ENCODE measurements around the gene RPS3.

Gene RPS3

DNA sequence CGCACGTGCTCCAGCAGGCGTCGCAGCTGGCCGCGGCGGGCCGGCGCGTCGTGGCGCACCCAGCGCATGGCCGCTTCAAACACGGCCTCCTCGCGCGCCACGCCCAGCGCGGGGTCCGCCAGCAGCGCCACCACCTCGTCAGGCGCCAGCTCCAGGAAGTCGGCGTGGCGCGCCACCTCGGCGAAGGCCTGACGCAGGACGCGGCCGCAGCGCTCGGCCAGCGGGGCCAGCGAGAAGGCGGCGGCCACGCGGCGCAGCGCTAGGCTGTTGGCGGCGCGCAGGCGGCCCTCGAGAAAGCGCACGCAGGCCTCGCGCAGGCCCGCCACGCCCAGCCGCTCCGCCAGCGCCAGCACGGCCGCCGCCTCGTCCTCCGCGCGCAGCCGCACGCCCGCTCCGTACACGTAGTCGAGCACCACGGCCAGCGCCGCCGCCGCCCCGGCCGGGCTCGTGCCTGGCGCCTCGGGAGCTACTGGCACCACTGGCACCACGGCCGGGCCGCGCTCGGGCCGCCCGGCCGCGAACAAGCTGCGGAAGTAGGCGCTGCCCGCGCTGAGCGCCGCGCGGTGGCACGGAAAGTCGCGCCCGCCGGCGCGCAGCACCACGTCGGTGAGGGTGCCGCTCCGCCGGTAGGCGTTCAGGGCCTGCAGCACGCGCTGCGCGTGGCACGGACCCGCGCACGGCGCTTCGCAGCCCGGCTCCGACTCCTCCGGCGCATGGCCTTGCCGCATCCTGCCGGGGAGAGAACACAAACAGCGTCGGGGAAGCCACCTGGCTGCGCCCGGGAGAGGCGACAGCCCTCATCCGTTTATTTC lies 30.8 kb downstream of the RPS3 start:
- H3K4me3 Mint-ChIP-seq: peak overlapping the region; percentile 97
- H3K4me1 Mint-ChIP-seq: peaks cover 20% of the 10 kb centered on the region
- peaks cover 32% of the 10 kb centered on the region for H3K27me3 Mint-ChIP-seq
- peak overlapping the region; percentile 51 for H3K27ac Mint-ChIP-seq
- ATAC-seq (ENCODE audit: low read depth) (peak; percentile 67), DNase-seq (ENCODE audit: low spot score in 2 of 2) (peak; percentile 40 to 60)
- peaks cover 8% of the 10 kb centered on the region for H3K36me3 Mint-ChIP-seq
- H3K9me3 Mint-ChIP-seq: no peaks in the 10 kb centered on the region

- H3K4me3 Mint-ChIP-seq: peak overlapping the region; percentile 97
- H3K27ac Mint-ChIP-seq: peak overlapping the region; percentile 51
- DNase-seq (ENCODE audit: low spot score in 2 of 2) (no peak), ATAC-seq (ENCODE audit: low read depth) (peak; percentile 23)
- H3K4me1 Mint-ChIP-seq: peaks cover 20% of the 10 kb centered on the region
- H3K27me3 Mint-ChIP-seq: peaks cover 32% of the 10 kb centered on the region
- H3K9me3 Mint-ChIP-seq: no peaks in the 10 kb centered on the region
- H3K36me3 Mint-ChIP-seq: peaks cover 8% of the 10 kb centered on the region
These were observed 31.6 kb downstream of the RPS3 start for GRCh38 chr11:75430714-75431532.

DNA sequence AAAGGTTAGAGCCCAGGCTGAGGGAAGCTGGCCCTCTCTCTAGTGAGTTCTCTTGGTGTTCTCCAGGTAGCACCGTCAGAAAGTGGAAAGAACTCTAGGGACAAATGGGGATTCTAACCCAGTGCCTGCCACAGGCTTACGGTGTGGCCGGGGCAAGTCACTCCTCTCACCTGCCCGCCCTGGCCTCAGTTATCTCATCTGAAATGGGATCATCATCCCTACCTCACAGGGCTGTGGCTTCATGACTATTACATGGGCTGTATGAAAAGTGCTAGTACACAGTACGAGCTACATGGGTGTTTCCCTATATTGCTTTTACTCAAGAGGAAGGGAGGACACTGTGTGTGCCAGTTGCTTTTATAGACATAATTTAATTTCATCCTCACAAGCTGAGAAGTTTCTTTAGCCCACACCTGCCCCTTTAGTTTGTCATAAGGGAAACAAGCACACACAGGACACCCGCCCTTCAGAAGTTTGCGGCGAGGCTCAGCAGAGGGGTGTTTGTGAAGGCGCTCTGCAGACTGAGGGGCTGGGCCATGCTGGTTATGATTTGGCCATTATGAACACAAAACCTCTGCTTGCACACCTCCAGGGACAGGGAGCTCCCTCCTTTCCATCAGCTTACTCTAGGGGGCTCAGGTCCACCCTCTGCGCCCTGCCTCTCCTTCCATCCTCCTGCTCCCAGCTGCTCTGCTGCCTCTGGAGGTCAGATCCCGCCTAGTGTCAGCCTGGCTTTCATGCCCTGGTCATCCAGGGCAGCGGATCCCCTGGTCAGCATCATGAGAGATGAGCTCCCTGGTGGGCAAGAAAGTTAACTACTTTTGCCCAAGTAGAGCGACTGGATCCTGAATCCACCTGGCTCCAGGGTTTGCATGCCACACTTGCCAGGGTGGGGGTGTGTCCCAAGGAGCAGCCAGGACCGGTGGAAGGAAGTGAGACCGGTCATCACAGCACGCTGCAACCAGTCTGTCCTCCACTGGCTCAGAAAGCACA lies 32.5 kb downstream of the RPS3 start:
- no peak for ATAC-seq (ENCODE audit: low read depth)
- Mint-ChIP-seq H3K27ac (no peak overlapping the region), H3K4me3 (peak overlapping the region; percentile 55), H3K27me3 (peaks cover 32% of the 10 kb centered on the region), H3K9me3 (no peaks in the 10 kb centered on the region), H3K4me1 (peaks cover 20% of the 10 kb centered on the region), H3K36me3 (peaks cover 12% of the 10 kb centered on the region)
- no peak for DNase-seq (ENCODE audit: low spot score in 2 of 2)

DNA sequence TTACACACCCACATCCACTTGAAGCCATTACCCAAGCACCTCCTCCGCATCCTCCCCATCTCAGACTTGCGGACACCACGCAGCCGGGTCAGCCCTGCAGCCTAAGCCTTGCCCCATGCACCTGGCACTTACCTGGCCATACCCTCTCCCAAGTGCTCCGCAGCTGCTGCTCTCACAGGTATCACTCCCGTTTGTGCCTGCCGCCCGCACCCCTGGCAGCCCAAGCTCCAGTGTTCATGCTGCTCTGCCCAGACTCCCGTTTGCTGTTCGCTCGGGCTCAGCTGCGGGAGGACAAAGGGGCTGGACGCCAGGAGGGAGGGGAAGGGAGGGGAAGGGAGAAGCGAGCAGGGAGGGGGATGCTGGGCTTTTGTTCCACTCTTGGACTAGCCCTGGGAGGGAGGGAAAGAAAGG lies 33.6 kb downstream of the RPS3 start, which contains the start of gene KLHL35:
KLHL35 (minus strand) TSS at position 293 of the 411 bp plus-strand sequence. CDS start 2,574 bp downstream, outside the sequence.
- Mint-ChIP-seq H3K4me1 (peaks cover 18% of the 10 kb centered on the region), H3K4me3 (no peak within 1 kb of the TSS), H3K9me3 (no peaks in the 10 kb centered on the region), H3K27ac (no peak within 1 kb of the TSS), H3K36me3 (peaks cover 14% of the 10 kb centered on the region), H3K27me3 (peaks cover 29% of the 10 kb centered on the region)
- DNase-seq (ENCODE audit: low spot score in 2 of 2) (no peak), ATAC-seq (ENCODE audit: low read depth) (no peak)

DNA sequence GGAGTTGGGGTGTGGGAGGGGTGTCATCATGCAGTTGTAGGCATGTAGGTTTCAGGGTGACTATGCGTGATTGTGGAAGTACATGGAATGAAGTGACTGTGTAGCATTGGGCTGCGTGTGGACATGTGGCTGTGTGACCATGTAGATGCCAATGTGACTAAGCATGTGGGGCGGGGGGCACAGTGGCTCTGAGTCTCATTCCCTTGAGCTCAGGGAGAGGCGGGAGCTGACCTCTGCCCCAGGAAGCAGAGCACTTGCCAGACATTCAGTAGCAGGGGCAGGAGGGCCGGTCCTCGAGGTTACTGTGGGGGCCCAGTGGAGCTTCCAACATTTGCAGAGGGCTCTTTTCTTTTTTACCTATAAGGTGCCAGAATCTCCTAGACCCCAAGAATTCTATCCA lies 34.1 kb downstream of the RPS3 start:
- Mint-ChIP-seq H3K36me3 (peaks cover 17% of the 10 kb centered on the region), H3K4me1 (peaks cover 16% of the 10 kb centered on the region), H3K27ac (no peak overlapping the region), H3K27me3 (peaks cover 26% of the 10 kb centered on the region), H3K4me3 (no peak overlapping the region), H3K9me3 (no peaks in the 10 kb centered on the region)
- ATAC-seq (ENCODE audit: low read depth) (no peak), DNase-seq (ENCODE audit: low spot score in 2 of 2) (no peak)

DNA sequence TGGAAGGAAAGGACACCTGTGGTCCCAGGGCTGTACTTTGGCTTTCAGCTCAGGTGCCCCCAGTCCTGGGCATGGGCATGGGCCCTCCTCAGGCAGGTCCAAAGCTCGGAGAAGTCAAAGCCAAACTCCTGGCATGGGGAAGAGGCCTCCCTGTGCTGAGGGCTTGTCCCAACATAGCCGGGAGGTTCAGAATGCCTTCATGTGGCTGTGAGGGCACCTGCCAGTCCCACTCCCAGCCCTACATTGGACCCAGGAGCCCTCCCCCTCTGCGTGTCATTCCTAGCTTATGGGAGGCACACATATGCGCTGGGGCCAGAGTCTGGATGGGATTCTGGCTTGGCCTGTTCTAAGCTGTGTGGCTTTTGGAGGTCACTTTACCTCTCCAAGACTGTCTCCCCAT lies 34.7 kb downstream of the RPS3 start:
- Mint-ChIP-seq H3K4me1 (peaks cover 16% of the 10 kb centered on the region), H3K27ac (no peak overlapping the region), H3K4me3 (no peak overlapping the region), H3K36me3 (peaks cover 24% of the 10 kb centered on the region), H3K9me3 (no peaks in the 10 kb centered on the region), H3K27me3 (peaks cover 24% of the 10 kb centered on the region)
- no peak for ATAC-seq (ENCODE audit: low read depth)
- no peak for DNase-seq (ENCODE audit: low spot score in 2 of 2)

DNA sequence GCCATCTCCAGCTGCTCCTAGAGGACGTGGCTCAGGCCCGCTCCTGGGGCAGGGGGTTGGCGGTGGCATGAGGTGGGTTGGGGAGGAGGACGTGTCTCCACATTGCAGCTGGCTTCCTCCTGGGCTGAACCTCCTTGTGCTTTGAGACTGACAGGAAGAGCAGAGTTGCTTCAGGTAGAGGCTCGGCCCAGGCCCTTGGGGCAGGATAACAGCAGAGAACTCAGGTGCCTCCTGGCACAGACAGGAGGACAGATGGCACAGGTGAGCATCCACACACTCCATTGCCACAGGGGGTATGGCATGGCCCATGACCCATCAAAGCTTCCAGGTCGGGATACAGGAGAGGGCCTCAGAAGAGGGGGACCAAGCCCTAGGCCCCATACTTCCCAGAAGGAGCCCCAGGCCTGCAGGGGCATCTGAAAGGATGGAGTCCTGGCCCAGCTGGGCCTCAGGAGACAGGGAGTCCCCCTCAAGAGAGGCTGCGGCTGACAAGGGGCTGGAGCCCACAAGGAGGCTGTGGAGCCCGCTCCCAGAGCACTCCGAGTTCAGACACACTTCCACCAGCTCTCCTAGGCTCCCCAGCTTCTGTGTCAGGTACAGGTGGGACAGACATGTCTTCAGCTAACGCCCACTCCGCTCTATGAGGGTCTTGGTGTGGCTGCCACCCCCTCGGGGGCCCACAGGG lies 35.7 kb downstream of the RPS3 start:
- H3K4me3 Mint-ChIP-seq: no peak overlapping the region
- DNase-seq (ENCODE audit: low spot score in 2 of 2): no peak
- peaks cover 21% of the 10 kb centered on the region for H3K27me3 Mint-ChIP-seq
- ATAC-seq (ENCODE audit: low read depth): no peak
- no peaks in the 10 kb centered on the region for H3K9me3 Mint-ChIP-seq
- H3K27ac Mint-ChIP-seq: no peak overlapping the region
- H3K4me1 Mint-ChIP-seq: peaks cover 12% of the 10 kb centered on the region
- peaks cover 26% of the 10 kb centered on the region for H3K36me3 Mint-ChIP-seq

GRCh38 chr11:75435571-75435925 lies 36.2 kb downstream of the RPS3 start:
- H3K27ac Mint-ChIP-seq: no peak overlapping the region
- DNase-seq (ENCODE audit: low spot score in 2 of 2) (no peak), ATAC-seq (ENCODE audit: low read depth) (no peak)
- H3K9me3 Mint-ChIP-seq: no peaks in the 10 kb centered on the region
- H3K4me1 Mint-ChIP-seq: peaks cover 11% of the 10 kb centered on the region
- H3K36me3 Mint-ChIP-seq: peaks cover 28% of the 10 kb centered on the region
- peaks cover 20% of the 10 kb centered on the region for H3K27me3 Mint-ChIP-seq
- no peak overlapping the region for H3K4me3 Mint-ChIP-seq

DNA sequence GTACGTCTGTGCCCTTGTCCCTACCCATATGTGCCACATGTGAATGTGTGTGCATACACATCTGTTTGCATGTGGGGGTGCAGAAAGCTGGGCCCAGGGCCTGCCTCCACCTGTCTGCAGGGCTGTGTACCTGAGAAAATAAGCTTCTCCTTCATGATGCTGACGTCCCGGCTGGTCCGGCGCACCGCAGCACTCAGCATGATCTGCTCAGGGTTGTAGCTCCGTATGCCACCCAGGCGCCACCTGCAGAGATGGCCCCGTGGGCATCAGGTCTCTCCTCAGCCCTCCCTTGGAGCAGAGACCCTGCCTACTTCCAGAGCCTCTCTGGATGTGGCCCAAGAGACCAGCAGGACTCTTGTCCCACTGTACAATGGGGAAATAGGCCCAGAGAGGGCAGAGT lies 37.5 kb downstream of the RPS3 start:
- Mint-ChIP-seq H3K4me3 (no peak overlapping the region), H3K27me3 (peaks cover 14% of the 10 kb centered on the region), H3K4me1 (peaks cover 4% of the 10 kb centered on the region), H3K27ac (no peak overlapping the region), H3K9me3 (no peaks in the 10 kb centered on the region), H3K36me3 (peaks cover 33% of the 10 kb centered on the region)
- no peak for ATAC-seq (ENCODE audit: low read depth)
- DNase-seq (ENCODE audit: low spot score in 2 of 2): no peak

- H3K9me3 Mint-ChIP-seq: no peaks in the 10 kb centered on the region
- peaks cover 33% of the 10 kb centered on the region for H3K36me3 Mint-ChIP-seq
- H3K4me1 Mint-ChIP-seq: peaks cover 4% of the 10 kb centered on the region
- no peak for DNase-seq (ENCODE audit: low spot score in 2 of 2)
- no peak overlapping the region for H3K27ac Mint-ChIP-seq
- no peak for ATAC-seq (ENCODE audit: low read depth)
- H3K27me3 Mint-ChIP-seq: peaks cover 7% of the 10 kb centered on the region
- H3K4me3 Mint-ChIP-seq: no peak overlapping the region
These were observed 38.8 kb downstream of the RPS3 start for GRCh38 chr11:75437966-75438659.

GRCh38 chr11:75439026-75439425 lies 39.7 kb downstream of the RPS3 start:
- H3K27ac Mint-ChIP-seq: no peak overlapping the region

DNA sequence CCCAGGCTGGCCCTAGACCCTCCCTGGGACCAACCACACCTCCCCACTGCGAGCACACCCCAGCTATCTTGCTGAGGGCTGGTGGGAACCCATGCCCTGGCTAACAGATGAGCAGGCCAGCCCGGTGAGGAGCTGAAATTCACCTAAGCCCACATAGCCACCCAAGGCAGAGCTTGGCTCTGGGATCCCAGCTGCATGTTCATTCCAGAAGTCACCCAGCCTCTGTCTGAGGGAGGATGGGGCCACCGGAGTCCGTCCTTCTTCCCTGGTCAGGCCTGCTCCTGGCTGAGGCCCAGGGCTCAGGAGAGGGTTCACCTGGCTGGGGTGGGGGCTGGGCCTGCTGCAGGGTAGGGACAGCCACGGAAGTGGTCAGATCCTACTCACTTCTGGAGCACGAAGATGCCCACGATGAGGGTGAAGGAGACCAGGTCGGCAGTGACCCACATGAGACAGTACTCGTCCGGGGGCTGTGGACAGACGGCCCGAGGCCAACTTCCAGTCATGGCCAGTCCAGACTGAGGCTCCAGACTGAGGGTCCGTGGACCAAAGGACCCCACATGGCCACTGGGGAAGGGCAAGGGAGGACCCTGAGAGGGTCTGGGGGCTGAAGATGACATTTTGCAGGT lies 40.3 kb downstream of the RPS3 start:
- Mint-ChIP-seq H3K4me1 (peaks cover 2% of the 10 kb centered on the region), H3K4me3 (no peak overlapping the region), H3K9me3 (no peaks in the 10 kb centered on the region), H3K27ac (no peak overlapping the region), H3K36me3 (peaks cover 34% of the 10 kb centered on the region), H3K27me3 (peaks cover 3% of the 10 kb centered on the region)
- no peak for ATAC-seq (ENCODE audit: low read depth)
- DNase-seq (ENCODE audit: low spot score in 2 of 2): no peak

More at GRCh38 chr11:75439026-75439425, 39.7 kb downstream of the RPS3 start:
- Mint-ChIP-seq H3K36me3 (peaks cover 33% of the 10 kb centered on the region), H3K27me3 (peaks cover 3% of the 10 kb centered on the region), H3K4me3 (no peak overlapping the region), H3K4me1 (peaks cover 2% of the 10 kb centered on the region), H3K9me3 (no peaks in the 10 kb centered on the region)
- DNase-seq (ENCODE audit: low spot score in 2 of 2): no peak
- no peak for ATAC-seq (ENCODE audit: low read depth)
